Stimulated activated CD4-positive, alpha-beta T cell treated with anti-CD3 and anti-CD28 coated beads, Interleukin-4, amount 100 ng/mL, for 48 hours (primary cell): ENCODE measurements around the gene AGAP2.
A peak's percentile ranks its signal among the peaks of the same experiment; 100 is the strongest.

Source experiments
- DNase-seq, 2 donors: peaks; one replicate each; pipeline ENCODE4 v3.0.0-alpha.2; 2020; ENCODE audit warnings: low read depth in 2 of 2

AGAP2 gene

DNA sequence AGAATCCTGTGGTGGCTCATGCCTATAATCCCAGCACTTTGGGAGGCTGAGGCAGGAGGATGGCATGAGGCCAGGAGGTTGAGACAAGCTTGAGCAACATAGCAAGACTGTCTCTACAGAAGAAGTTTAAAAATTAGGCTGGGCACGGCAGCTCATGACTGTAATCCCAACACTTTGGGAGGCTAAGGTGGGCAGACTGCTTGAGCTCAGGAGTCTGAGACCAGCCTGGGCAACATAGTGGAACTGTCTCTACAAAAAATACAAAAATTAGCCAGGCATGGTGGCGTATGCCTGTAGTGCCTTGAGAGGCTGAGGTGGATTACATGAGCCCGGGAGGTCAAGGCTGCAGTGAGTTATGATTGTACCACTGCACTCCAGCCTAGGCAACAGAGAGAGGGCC, 29.3 kb upstream of the AGAP2 start:
- DNase-seq, result no peak

DNA sequence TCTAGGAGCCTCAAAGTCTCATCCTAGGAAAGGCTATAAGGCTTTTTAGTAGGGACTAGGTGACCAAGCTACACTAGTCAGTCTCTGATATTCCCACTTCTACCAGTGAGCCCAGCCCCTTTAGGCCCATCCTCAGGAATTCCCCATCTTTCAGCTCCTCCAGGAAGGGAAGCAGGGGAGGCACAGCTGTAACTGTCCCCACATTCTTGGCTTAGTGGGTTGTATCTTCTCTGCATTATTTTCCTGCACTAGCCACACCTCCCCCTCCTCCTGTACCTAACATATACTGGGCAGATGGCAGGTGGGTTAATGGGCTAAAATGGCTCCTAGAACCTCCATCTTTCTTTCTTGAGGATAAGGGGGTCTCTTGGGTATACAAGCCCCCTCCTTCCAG, 28.8 kb upstream of the AGAP2 start:
- no peak for DNase-seq

DNA sequence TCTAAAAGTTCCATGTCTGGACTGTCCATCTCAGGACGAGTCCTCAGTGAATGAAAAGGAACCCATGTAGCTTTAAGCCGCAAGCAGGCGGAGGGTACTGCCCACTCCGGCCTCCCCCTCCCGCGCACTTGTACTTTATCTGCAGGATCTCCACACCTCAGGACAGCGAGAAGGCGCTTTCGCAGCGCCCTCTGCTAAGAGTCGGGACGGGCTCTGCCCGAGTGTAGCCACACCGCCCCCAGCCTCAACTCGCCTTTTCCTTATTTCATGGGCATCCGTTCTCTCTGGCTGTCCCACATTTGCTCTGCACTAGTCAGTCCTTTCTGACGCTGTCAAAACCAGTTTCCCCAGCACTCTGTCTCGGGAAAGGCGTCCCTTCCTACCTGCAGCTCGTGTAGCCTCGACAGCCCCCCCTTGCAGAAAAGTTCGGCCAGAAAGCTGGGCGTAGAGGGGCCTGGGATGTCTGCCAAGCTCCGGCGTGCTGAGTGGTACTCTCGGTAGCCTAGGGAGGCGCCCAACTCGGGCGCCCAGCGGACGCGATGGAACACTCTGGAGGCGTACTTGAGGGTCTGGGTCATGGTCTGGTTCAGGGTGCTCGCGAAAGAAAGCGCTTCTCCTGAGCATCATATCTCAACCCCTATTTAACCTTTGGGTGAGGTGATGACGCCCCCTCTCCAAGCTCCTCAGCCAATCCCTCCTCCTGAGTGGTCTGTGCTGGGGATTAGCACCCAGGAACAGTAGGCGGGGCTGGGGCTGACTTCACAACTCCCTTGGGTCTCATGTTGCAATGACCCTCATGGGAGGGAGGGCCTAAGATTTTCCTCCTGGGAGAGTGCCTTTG, 28.1 kb upstream of the AGAP2 start, which contains the start of gene CYP27B1:
CYP27B1 (minus strand) TSS at position 615 of the 841 bp plus-strand sequence; CDS start at position 578, 37 bp downstream.
- no peak for DNase-seq

DNA sequence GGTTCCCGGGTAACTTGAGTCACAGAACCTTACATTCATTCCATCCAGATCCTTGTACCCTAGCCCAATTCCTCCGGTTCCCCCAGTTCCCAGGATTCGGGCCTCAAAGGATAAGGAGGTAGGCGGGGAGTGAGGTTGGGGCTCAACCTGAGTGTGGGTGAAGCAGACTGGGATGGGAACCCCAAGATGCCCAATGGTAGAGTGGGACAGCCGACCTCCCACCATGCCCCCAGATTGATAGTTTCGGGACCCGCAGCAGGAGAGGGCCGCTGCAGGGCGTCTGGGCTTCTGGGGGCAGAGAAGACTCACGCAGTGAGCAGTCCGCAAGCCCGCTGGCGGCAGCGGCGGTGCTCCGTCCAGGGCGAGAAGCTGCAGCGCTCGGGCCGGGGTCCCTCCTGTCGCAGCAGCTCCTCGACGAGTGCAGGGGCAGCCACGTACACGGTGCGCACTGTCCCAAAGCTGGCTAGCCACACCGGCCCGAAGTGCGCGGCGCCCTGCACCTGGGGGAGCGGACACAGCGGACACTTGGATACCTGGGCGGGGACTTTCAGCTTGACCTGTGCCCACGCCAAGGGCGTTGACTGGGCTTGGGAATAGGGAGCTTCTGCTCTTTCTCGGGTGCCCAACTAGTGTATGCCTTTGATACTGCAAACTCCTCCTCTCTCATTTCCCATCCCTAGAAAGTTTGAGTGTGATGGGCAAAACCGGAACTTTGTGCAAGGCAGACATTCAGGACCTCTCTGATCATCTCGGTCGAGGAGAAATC, 27.3 kb upstream of the AGAP2 start:
- no peak for DNase-seq

DNA sequence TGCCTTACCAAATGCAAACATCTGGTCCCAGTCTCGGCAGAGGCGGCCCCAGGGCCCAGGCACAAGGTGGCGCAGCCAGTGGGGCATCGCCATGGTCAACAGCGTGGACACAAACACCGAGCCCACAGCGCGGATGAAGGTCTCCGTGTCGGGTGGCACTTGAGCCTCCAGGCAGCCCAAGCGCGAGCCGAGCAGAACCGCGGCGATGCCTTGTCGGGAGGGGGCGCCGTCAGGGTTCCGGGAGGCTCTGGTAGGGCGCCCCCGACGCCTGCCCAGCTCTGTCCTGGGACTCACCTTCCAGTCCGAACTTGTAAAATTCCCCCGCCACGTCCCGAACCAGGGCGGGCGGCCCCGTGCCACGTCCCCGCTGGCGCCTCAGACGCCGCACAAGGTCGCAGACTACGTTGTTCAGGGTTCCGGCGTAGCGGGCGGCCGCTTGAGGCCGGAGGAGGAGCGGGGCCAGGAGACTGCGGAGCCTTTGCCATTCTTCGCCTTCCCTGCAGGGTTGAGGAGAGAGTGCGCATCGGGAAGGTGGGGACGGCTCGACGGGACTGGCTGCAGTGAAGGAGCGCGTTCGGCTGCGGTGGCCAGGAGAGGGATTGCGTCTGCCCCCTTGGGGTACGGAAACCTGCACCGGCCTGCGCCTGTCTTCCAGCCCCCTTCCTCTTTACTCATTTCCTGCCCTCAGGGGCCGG, 26.6 kb upstream of the AGAP2 start:
- DNase-seq, result peak in 1 of 2 donors; percentile 54

DNA sequence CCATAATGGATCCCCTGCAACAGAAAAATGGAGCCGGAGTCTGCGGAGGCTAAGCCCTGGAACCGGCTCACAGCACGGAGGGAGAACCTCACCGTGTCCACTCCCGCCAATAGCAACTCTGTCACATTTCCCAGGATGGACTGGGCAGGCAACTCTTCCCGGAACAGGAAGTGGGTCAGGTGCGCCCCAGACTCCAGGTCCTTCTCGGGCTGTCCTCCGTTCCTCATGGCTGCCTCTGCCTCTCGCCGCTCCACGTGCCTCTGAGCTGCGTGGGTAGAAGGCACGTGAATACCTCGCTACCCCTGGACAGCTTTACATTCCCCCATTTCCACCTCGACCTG, 26.1 kb upstream of the AGAP2 start:
- DNase-seq, result no peak

DNA sequence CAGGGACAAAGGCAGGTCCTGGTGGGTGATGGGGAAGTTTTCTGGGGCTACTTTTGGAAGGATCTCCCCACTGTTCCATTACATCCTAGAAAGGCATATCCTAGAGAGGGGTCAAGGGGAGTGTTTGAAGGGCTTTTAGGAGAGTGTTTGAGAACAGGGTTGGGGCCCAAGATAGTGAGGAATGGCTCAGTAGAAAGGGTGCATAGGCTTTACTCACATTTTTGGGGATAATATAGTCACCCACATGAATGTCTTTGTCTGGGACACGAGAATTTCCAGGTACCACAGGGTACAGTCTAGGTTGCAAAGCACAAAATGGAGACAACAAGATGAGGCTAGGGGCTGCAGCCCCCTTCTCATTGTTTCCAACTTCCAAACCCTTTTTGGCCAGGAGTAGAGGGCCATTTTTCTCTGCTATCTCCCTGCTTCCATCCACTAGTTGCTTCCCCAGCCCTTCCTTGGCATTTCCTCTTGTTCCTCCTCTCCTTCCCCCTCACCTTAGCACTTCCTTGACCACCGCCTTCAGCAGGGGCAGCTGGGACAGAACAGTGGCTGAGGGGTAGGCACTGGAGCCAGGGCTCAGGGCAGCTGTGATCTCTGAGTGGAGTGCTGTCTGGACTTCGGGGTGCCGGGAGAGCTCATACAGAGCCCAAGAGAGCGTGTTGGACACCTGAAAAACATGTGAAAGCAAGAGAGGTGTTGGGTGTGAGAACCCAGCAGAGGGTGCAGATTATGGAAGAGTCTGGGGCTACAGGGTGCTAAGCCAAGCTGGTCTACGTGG, 25.5 kb upstream of the AGAP2 start:
- no peak for DNase-seq

DNA sequence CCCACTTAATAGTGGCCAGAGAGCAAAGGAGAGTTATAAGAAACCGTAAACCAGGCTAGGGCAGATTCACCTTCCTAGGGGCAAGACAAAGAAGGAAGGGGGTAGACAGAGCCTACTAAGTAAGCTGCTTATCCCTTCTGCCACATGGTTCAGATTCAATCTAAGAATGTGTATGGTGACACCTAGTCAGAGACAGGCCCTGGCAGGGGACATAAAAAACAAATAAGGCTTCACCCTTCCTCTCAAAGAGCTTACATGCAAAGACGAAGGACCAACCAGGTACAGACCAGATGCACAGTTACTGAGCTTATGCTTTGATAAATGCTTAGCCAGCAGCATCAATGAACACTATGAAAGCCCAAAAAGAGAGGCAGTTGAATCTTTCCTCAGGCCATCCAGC, 23.9 kb upstream of the AGAP2 start:
- no peak for DNase-seq

DNA sequence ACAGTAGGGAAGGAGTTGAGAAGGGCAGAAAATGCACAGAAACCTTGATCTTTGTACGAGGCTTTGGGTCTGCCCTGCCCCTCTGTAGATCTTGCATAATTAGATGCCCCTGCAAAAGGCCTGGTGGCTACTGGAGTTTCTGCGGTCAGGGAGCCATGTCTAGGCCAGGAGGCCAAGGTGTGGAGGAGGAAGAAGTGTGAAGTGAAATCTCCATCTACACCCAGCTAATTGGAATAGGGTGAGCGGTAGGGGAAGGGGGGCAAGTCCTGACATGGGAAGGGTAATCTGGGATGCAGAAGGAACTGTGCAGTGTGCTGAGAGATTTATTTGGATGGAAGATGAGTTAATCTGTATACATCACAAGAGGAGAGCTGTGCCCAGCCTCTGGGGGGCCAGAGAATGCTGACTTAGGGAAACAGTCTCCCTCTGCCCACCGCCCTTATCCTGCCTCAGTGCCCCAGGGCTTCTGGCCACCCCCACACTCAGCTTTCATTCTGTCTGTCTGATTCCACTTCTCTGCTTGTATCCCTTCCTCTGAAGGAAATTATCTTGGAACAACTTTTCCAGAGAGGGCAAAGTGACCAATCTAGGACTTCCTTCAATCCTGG, 23.0 kb upstream of the AGAP2 start:
- DNase-seq, result no peak

DNA sequence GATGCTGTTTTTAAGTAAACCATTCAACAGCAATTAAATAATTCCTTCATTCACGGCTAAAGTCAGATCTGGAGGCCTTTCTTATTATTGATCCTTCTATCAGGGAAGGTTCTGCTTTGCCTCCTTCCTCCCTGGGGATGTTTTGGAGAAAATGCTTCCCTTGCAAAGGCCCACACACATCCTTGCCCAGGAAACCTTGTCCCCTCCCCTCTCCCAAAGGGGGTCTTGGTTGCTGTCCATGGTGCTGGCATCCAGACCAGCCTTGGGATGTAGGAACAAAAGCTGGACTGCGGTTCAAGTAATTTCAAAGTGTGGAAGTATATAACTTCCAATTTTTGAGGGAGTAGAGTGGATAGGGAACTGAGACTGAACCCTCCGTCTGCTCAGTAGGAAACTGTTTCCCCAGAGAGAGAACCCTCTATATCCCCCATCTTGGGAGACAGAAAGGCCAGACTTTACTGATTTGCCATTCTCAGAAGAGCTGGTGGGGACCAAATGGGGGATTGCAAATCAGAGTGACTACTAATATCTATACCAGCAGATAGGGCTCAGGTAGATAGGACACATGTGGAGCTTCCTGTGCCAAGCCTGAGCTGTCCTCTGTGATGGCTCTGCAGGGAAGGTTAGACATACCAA, 21.9 kb upstream of the AGAP2 start:
- DNase-seq, result no peak

DNA sequence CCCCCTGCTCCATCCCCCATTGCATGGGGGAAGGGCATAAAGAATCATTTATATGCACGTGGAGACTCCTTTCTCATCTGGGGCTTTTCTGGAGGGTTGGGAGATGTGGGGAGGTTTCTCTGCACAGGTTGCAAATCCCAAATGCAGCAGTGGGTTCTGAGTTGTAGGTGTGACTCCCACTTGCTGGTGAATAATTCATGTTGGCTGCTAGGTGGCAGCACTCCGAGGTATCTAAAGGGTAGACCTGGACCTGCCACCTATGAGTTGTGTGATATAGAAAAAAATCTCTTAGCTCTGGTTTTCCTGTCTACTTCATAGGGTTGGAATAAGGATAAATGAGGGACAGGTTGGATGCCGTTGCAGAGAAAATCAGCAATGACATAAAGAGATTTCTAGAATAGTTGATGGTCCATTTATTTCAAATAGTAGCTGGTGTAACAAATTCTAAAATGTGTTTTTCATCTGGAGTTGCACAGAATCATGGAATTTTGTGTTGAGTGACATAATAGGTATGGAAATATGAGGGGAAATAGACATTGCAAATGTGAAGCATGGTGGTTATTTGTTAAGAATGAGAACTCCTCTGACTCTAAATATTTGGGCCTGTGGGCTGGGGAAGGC, 20.9 kb upstream of the AGAP2 start:
- no peak for DNase-seq

DNA sequence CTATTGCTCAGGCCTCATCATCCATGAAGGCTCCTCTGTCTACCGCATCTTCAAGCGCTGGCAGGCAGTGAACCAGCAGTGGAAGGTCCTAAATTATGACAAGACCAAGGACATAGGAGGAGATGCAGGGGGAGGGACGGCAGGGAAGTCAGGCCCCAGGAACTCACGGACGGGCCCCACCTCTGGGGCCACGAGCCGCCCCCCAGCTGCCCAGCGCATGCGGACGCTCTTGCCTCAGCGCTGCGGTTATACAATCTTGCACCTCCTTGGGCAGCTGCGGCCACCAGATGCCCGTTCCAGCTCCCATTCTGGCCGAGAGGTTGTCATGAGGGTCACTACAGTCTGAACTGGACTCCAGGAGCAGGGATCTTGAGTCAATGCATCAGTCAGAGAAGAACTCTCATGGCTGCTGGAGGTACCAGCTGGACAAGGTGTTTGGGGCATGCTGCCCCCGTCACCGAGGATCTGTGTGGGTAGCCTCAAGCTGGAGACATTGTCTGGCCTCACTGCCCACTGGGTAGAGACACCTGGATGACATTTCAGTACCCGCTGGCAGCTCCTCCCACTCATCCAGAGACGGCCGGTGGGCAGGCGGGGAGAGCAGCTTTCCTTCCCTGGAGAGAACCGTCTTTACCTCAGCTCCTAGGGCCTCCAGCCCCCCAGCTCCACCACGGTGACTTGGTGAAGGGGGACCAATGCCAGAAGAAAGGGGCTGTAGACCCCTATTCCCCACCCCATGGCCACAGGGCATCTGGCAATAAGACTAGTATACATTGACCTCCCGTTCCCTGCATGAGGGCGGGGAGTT, 20.2 kb upstream of the AGAP2 start:
- no peak for DNase-seq

DNA sequence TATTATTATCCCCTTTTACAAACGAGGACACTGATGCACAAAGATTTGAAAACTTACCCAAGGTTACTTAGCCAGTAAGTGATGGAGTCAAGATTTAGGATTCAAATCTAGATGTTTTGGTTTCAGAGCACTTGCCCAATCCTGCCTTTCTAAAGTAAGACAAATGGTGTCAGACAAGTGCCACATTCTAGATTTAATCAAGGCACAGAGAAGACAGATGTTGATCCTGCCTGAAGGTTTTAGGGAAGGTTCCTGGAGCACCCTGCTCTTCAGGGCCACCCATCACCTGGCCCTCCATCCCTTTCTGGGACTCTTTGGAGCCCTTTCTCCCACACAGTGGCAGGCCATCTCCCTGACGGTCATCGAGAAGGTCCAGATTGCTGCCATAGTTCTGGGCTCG, 19.2 kb upstream of the AGAP2 start:
- no peak for DNase-seq

DNA sequence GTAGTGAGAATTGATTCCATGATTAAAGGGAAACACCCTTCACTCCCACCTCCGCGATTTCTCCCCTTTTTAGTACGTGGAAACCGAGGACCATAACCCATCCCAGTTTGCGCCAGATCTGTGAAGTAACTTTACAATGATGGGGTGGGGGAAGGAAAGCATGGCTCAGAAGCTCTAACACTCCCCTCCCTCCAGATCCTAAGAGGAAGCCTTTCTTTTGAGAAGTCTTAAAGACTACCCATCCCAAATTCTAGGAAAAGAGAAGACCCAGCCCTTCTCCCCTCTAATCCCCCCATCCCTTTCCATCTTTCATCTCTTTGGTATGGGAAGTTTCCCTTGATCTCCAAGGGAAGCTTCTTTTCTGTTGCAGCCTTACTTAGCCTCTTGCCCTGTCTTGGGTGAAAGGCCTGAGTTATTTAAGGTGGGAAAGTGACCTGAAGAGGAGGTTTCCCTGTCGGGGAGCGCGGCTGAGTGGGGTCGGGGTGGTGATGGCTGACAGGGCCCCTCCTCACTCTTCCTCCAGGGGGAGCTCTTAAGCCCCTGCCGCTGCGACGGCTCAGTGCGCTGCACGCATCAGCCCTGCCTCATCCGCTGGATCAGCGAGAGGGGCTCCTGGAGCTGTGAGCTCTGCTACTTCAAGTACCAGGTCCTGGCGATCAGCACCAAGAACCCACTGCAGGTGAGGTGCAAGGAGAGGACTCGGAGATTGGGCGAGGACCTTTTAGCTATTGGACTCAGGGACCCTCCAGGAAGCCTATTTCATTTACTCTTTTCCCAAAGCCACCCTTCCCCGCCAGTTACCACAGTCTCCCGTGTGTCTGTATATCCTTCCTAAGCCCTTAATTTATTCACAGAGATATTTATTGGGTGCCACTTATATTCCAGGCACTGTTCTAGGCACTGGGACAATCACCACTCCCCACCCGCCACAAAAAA, 18.1 kb upstream of the AGAP2 start:
- DNase-seq, result peak; percentile 65

DNA sequence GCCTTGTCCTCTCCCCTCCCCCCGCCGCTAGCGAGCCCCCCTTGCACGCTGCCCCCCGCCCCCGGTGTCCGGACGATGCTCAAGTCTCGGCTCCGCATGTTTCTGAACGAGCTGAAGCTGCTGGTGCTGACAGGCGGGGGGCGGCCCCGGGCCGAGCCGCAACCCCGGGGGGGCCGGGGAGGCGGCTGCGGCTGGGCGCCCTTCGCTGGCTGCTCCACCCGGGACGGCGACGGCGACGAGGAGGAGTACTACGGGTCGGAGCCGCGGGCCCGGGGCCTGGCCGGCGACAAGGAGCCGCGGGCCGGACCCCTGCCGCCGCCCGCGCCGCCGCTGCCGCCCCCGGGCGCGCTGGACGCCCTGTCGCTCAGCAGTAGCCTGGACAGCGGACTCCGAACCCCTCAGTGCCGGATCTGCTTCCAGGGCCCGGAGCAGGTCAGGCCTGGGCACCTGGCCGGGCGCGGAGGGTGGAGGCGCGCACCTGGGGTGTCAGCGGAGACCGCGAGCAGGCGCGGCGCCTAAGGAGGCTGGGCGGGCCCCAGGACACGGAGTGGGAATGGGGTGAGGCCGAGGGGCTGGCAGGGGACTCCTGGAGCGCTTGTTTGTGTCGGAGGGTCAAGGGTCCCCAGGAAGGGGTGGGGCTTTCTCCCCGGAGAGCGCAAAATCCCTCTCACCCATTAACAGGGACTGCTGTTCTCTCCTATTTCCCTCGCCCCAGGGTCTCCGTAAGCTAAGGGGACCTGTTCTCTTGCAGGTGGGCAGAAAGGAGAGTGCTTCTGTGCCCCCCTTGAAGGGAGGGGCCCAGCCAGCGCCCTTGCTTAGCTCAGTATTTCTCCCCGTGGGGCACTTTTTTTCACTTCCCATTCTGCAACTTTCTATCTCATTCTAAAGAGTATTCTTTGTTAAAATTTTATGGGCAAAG, 17.2 kb upstream of the AGAP2 start:
- DNase-seq, result no peak

DNA sequence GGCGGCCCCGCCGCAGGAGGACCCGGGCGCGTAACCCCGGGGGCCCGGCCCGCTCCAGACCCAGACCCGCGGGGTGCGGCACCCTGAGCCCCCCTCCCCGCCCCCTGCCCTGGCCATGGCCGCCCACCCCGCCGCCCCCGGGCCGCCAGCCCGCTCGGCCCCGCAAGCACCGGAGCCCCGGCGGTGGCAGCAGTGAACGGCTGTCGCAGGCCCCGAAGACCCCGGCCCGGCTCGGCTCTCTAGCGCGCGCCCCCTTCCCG, 16.6 kb upstream of the AGAP2 start:
- DNase-seq, result no peak

DNA sequence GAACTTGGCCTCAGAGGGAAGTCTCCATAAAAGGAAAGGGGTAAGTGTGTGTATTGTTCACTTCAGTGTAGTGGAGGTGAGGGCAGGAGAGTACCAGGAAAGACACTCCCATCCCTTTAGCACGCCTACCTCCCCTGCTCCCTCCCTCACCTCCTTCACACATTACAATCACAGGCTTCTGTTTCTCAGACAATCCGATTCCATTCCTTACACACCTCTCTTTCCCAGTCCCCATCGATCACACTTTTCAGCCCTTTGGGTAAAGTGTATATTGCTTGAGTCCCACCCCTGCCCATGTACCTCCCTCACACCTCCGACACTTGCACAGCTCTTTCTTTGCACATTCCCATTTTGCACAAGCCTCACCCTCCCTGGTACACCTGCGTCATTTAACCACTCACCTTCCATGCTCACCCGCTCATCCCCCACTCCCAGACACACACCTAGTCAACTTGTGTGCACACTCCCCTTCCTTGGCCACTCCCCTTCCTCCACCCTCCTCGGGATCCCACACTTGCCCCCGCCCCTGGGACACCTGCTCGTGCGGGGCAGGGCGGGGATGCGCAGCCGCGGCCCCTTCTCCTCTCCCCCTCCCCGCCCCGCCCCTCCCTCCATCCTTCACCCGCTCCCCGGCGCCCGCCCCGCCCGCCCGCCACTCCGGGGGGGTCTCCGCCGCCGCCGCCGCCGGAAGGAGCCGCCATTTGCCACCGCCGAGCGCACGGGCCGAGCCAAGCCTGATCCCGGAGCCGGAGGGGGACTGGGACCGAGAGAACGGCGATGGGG, 16.1 kb upstream of the AGAP2 start, which contains the start of gene MARCHF9:
MARCHF9 (plus strand) TSS at position 693 of the 783 bp plus-strand sequence. CDS start 426 bp downstream, outside the sequence.
- DNase-seq, result peak; percentile 75 to 83
